ENCODE data around the gene CARS2. TPM values are rescaled to one million over a fixed set of nuclear protein-coding genes. Genes with fewer than 3 reads are reported as not detected.

Gene CARS2
- total and polyA plus RNA-seq, 2 experiments from 2014 or later, result 39.0 to 53.5 TPM

DNA sequence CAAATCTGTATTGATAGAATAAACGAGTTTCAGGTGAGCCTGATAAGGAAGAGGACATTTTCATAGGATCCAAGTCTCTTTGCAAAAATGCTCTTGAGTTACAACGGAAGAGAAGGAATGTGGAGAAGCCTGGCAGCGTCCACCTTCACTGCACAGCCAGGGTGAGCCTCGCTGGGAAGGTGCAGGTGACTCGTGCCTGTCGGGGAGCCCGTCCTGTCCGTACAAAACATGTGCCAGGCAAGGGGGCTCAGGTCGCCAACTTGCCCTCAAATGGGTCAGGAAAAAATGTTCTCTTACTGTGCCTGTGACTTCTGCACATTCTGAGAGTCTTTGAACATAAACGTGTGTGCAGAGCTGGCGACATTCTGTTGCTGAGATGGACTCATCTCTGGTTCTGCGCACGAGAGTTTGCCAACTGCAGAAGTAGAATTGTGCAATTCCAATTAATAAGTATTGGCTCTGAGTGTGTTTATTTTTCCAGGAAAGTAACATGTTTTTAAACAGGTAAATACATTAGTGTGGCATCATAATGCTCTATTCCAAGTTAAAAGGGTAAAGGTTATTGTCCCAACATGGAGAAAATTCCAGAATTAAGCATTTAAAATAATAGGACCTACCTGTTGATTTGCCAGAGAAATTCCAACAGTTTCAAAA is 62.0 kb downstream of the CARS2 start (continued):
- TF ChIP-seq, protein P1, sequence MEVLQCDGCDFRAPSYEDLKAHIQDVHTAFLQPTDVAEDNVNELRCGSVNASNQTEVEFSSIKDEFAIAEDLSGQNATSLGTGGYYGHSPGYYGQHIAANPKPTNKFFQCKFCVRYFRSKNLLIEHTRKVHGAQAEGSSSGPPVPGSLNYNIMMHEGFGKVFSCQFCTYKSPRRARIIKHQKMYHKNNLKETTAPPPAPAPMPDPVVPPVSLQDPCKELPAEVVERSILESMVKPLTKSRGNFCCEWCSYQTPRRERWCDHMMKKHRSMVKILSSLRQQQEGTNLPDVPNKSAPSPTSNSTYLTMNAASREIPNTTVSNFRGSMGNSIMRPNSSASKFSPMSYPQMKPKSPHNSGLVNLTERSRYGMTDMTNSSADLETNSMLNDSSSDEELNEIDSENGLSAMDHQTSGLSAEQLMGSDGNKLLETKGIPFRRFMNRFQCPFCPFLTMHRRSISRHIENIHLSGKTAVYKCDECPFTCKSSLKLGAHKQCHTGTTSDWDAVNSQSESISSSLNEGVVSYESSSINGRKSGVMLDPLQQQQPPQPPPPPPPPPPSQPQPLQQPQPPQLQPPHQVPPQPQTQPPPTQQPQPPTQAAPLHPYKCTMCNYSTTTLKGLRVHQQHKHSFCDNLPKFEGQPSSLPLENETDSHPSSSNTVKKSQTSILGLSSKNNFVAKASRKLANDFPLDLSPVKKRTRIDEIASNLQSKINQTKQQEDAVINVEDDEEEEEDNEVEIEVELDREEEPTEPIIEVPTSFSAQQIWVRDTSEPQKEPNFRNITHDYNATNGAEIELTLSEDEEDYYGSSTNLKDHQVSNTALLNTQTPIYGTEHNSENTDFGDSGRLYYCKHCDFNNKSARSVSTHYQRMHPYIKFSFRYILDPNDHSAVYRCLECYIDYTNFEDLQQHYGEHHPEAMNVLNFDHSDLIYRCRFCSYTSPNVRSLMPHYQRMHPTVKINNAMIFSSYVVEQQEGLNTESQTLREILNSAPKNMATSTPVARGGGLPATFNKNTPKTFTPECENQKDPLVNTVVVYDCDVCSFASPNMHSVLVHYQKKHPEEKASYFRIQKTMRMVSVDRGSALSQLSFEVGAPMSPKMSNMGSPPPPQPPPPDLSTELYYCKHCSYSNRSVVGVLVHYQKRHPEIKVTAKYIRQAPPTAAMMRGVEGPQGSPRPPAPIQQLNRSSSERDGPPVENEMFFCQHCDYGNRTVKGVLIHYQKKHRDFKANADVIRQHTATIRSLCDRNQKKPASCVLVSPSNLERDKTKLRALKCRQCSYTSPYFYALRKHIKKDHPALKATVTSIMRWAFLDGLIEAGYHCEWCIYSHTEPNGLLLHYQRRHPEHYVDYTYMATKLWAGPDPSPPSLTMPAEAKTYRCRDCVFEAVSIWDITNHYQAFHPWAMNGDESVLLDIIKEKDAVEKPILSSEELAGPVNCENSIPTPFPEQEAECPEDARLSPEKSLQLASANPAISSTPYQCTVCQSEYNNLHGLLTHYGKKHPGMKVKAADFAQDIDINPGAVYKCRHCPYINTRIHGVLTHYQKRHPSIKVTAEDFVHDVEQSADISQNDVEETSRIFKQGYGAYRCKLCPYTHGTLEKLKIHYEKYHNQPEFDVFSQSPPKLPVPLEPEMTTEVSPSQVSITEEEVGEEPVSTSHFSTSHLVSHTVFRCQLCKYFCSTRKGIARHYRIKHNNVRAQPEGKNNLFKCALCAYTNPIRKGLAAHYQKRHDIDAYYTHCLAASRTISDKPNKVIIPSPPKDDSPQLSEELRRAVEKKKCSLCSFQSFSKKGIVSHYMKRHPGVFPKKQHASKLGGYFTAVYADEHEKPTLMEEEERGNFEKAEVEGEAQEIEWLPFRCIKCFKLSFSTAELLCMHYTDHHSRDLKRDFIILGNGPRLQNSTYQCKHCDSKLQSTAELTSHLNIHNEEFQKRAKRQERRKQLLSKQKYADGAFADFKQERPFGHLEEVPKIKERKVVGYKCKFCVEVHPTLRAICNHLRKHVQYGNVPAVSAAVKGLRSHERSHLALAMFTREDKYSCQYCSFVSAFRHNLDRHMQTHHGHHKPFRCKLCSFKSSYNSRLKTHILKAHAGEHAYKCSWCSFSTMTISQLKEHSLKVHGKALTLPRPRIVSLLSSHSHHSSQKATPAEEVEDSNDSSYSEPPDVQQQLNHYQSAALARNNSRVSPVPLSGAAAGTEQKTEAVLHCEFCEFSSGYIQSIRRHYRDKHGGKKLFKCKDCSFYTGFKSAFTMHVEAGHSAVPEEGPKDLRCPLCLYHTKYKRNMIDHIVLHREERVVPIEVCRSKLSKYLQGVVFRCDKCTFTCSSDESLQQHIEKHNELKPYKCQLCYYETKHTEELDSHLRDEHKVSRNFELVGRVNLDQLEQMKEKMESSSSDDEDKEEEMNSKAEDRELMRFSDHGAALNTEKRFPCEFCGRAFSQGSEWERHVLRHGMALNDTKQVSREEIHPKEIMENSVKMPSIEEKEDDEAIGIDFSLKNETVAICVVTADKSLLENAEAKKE (CRISPR knock-in tag; IDR thresholded peaks at IDR 0.05), result no peak
- TF ChIP-seq ZNF331 (CRISPR knock-in tag; IDR thresholded peaks at IDR 0.05; ENCODE audit: low read depth) (no peak), NANOG (IDR thresholded peaks at IDR 0.05; ENCODE audit: borderline replicate concordance) (no peak), ZNF114 (CRISPR knock-in tag; IDR thresholded peaks at IDR 0.05) (no peak), CREB1 (CRISPR knock-in tag; IDR thresholded peaks at IDR 0.05; ENCODE audit: low read depth) (no peak)

DNA sequence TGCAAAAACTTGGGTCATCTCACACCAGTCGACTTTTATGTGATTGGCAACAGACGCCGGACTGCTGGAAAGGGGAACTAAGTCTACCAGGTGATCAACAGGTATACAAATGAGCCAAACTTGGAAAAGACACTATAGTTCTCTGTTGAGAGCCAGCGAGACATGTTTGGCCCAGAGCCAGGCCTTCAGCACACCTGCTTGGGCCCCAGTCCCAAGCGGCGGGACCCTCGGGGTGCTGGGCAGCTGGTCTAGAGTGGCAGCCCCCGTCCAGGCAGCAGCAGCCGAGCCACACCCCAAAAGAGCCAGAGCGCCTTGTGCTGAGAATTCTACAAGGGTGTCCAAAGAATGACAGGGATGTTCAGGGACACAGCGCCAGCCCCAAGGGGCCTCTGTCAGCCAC is 62.6 kb downstream of the CARS2 start:
- no peaks in the 10 kb centered on the region for H3K9me2 ChIP-seq (ENCODE audit: insufficient read depth)
- Mint-ChIP-seq H3K36me3 (ENCODE audit: low read depth) (peaks cover 45% of the 10 kb centered on the region), H3K27ac (no peak overlapping the region), H3K4me1 (peaks cover 12% of the 10 kb centered on the region), H3K27me3 (ENCODE audit: insufficient read depth, low read depth, poor library complexity) (peaks cover 7% of the 10 kb centered on the region), H3K4me3 (no peak overlapping the region), H3K9me3 (no peaks in the 10 kb centered on the region; the same call in 2 of the 3 replicates)
- DNase-seq (ENCODE audit: low spot score), result no peak
- ATAC-seq, result no peak
- no peaks in the 10 kb centered on the region for H3K79me2 ChIP-seq (replicated peaks; ENCODE audit: insufficient read depth)
- H4K20me1 ChIP-seq (replicated peaks; ENCODE audit: insufficient read depth), result peaks cover 13% of the 10 kb centered on the region
- peaks cover 3% of the 10 kb centered on the region; the same call in 1 of the 2 replicates for H3K36me3 ChIP-seq (ENCODE audit: insufficient read depth)
- no peaks in the 10 kb centered on the region for H3K27me3 ChIP-seq (ENCODE audit: insufficient read depth)
- peaks cover 6% of the 10 kb centered on the region for H3K4me1 ChIP-seq (ENCODE audit: insufficient read depth)
- H3K4me3 ChIP-seq, result no peak overlapping the region
- H3K4me2 ChIP-seq, result no peak overlapping the region
- peaks cover 10% of the 10 kb centered on the region for H3F3A ChIP-seq (replicated peaks; ENCODE audit: low read depth)
- no peak overlapping the region for H3K27ac ChIP-seq (ENCODE audit: low read depth)
- H2AFZ ChIP-seq, result no peak overlapping the region
- TF ChIP-seq, protein P2, sequence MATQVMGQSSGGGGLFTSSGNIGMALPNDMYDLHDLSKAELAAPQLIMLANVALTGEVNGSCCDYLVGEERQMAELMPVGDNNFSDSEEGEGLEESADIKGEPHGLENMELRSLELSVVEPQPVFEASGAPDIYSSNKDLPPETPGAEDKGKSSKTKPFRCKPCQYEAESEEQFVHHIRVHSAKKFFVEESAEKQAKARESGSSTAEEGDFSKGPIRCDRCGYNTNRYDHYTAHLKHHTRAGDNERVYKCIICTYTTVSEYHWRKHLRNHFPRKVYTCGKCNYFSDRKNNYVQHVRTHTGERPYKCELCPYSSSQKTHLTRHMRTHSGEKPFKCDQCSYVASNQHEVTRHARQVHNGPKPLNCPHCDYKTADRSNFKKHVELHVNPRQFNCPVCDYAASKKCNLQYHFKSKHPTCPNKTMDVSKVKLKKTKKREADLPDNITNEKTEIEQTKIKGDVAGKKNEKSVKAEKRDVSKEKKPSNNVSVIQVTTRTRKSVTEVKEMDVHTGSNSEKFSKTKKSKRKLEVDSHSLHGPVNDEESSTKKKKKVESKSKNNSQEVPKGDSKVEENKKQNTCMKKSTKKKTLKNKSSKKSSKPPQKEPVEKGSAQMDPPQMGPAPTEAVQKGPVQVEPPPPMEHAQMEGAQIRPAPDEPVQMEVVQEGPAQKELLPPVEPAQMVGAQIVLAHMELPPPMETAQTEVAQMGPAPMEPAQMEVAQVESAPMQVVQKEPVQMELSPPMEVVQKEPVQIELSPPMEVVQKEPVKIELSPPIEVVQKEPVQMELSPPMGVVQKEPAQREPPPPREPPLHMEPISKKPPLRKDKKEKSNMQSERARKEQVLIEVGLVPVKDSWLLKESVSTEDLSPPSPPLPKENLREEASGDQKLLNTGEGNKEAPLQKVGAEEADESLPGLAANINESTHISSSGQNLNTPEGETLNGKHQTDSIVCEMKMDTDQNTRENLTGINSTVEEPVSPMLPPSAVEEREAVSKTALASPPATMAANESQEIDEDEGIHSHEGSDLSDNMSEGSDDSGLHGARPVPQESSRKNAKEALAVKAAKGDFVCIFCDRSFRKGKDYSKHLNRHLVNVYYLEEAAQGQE (IDR thresholded peaks at IDR 0.05; ENCODE audit: unreplicated experiment), result no peak

All from GM23338 (cell line).